ENCODE data around the gene TMC5.
"Not testable (repeated sequence)": the region's sequence is repeated elsewhere in the genome, so short reads cannot be mapped to it uniquely, and the experiment has no call there.

DNA sequence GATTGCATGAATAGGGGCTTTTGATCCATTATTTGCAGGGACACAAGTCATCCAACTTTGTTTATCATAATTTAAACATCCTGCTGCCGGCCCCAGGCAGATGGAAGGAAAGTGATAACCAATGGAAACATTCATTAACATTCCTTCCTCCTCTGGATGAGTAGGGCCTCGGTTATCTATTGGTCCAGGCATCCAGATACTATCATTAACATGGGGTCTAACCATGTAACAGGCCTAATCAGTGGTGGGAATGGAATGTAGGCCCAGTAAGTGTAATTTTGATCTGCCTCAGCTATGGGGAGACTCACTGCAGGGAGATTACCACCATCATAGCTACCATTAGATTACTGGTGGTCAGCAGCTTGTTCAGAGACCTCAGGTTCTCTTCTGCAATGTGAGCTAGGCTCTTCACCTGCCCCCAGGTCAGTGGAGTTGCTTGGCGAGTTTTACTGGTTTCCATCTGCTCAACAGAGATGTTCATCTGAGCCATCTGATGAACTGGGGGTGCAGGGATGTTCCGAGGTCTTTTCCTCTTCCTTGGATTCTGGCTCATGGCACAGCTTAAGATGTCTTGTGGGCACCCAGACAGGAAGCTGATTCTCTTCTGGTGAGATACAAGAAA is 21.9 kb upstream of the TMC5 start:
- TF ChIP-seq, protein P1, sequence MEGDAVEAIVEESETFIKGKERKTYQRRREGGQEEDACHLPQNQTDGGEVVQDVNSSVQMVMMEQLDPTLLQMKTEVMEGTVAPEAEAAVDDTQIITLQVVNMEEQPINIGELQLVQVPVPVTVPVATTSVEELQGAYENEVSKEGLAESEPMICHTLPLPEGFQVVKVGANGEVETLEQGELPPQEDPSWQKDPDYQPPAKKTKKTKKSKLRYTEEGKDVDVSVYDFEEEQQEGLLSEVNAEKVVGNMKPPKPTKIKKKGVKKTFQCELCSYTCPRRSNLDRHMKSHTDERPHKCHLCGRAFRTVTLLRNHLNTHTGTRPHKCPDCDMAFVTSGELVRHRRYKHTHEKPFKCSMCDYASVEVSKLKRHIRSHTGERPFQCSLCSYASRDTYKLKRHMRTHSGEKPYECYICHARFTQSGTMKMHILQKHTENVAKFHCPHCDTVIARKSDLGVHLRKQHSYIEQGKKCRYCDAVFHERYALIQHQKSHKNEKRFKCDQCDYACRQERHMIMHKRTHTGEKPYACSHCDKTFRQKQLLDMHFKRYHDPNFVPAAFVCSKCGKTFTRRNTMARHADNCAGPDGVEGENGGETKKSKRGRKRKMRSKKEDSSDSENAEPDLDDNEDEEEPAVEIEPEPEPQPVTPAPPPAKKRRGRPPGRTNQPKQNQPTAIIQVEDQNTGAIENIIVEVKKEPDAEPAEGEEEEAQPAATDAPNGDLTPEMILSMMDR (conservative IDR thresholded peaks at IDR 0.05; ENCODE audit: low read depth in 2 of 2), result not testable (repeated sequence)
- not testable (repeated sequence) for TF ChIP-seq EZH2phosphoT487 (IDR thresholded peaks at IDR 0.05; ENCODE audit: unreplicated experiment); POLR2AphosphoS5 (IDR thresholded peaks at IDR 0.05; ENCODE audit: low read depth); EZH2 (IDR thresholded peaks at IDR 0.05; ENCODE audit: low read depth, unreplicated experiment); CREB1 (CRISPR knock-in tag; IDR thresholded peaks at IDR 0.05; ENCODE audit: low read depth); ZNF114 (CRISPR knock-in tag; IDR thresholded peaks at IDR 0.05); NANOG (IDR thresholded peaks at IDR 0.05; ENCODE audit: borderline replicate concordance)
- TF ChIP-seq, protein P2, sequence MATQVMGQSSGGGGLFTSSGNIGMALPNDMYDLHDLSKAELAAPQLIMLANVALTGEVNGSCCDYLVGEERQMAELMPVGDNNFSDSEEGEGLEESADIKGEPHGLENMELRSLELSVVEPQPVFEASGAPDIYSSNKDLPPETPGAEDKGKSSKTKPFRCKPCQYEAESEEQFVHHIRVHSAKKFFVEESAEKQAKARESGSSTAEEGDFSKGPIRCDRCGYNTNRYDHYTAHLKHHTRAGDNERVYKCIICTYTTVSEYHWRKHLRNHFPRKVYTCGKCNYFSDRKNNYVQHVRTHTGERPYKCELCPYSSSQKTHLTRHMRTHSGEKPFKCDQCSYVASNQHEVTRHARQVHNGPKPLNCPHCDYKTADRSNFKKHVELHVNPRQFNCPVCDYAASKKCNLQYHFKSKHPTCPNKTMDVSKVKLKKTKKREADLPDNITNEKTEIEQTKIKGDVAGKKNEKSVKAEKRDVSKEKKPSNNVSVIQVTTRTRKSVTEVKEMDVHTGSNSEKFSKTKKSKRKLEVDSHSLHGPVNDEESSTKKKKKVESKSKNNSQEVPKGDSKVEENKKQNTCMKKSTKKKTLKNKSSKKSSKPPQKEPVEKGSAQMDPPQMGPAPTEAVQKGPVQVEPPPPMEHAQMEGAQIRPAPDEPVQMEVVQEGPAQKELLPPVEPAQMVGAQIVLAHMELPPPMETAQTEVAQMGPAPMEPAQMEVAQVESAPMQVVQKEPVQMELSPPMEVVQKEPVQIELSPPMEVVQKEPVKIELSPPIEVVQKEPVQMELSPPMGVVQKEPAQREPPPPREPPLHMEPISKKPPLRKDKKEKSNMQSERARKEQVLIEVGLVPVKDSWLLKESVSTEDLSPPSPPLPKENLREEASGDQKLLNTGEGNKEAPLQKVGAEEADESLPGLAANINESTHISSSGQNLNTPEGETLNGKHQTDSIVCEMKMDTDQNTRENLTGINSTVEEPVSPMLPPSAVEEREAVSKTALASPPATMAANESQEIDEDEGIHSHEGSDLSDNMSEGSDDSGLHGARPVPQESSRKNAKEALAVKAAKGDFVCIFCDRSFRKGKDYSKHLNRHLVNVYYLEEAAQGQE (IDR thresholded peaks at IDR 0.05; ENCODE audit: unreplicated experiment), result not testable (repeated sequence)
- TF ChIP-seq, protein P3, sequence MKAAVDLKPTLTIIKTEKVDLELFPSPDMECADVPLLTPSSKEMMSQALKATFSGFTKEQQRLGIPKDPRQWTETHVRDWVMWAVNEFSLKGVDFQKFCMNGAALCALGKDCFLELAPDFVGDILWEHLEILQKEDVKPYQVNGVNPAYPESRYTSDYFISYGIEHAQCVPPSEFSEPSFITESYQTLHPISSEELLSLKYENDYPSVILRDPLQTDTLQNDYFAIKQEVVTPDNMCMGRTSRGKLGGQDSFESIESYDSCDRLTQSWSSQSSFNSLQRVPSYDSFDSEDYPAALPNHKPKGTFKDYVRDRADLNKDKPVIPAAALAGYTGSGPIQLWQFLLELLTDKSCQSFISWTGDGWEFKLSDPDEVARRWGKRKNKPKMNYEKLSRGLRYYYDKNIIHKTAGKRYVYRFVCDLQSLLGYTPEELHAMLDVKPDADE (IDR thresholded peaks at IDR 0.05), result not testable (repeated sequence)
- TF ChIP-seq, protein P4, sequence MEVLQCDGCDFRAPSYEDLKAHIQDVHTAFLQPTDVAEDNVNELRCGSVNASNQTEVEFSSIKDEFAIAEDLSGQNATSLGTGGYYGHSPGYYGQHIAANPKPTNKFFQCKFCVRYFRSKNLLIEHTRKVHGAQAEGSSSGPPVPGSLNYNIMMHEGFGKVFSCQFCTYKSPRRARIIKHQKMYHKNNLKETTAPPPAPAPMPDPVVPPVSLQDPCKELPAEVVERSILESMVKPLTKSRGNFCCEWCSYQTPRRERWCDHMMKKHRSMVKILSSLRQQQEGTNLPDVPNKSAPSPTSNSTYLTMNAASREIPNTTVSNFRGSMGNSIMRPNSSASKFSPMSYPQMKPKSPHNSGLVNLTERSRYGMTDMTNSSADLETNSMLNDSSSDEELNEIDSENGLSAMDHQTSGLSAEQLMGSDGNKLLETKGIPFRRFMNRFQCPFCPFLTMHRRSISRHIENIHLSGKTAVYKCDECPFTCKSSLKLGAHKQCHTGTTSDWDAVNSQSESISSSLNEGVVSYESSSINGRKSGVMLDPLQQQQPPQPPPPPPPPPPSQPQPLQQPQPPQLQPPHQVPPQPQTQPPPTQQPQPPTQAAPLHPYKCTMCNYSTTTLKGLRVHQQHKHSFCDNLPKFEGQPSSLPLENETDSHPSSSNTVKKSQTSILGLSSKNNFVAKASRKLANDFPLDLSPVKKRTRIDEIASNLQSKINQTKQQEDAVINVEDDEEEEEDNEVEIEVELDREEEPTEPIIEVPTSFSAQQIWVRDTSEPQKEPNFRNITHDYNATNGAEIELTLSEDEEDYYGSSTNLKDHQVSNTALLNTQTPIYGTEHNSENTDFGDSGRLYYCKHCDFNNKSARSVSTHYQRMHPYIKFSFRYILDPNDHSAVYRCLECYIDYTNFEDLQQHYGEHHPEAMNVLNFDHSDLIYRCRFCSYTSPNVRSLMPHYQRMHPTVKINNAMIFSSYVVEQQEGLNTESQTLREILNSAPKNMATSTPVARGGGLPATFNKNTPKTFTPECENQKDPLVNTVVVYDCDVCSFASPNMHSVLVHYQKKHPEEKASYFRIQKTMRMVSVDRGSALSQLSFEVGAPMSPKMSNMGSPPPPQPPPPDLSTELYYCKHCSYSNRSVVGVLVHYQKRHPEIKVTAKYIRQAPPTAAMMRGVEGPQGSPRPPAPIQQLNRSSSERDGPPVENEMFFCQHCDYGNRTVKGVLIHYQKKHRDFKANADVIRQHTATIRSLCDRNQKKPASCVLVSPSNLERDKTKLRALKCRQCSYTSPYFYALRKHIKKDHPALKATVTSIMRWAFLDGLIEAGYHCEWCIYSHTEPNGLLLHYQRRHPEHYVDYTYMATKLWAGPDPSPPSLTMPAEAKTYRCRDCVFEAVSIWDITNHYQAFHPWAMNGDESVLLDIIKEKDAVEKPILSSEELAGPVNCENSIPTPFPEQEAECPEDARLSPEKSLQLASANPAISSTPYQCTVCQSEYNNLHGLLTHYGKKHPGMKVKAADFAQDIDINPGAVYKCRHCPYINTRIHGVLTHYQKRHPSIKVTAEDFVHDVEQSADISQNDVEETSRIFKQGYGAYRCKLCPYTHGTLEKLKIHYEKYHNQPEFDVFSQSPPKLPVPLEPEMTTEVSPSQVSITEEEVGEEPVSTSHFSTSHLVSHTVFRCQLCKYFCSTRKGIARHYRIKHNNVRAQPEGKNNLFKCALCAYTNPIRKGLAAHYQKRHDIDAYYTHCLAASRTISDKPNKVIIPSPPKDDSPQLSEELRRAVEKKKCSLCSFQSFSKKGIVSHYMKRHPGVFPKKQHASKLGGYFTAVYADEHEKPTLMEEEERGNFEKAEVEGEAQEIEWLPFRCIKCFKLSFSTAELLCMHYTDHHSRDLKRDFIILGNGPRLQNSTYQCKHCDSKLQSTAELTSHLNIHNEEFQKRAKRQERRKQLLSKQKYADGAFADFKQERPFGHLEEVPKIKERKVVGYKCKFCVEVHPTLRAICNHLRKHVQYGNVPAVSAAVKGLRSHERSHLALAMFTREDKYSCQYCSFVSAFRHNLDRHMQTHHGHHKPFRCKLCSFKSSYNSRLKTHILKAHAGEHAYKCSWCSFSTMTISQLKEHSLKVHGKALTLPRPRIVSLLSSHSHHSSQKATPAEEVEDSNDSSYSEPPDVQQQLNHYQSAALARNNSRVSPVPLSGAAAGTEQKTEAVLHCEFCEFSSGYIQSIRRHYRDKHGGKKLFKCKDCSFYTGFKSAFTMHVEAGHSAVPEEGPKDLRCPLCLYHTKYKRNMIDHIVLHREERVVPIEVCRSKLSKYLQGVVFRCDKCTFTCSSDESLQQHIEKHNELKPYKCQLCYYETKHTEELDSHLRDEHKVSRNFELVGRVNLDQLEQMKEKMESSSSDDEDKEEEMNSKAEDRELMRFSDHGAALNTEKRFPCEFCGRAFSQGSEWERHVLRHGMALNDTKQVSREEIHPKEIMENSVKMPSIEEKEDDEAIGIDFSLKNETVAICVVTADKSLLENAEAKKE (CRISPR knock-in tag; IDR thresholded peaks at IDR 0.05), result not testable (repeated sequence)
